Loucy (cell line): ENCODE measurements around the gene SLC5A11.

ENCODE experiments used
- H2AFZ ChIP-seq: fragments of 200-600 bp; sonication (generic); 2 replicates; pipeline ENCODE4 v1.6.0; 2016; ENCODE audit warnings: antibody characterized with exemption, mild to moderate bottlenecking, low read length, moderate library complexity
- H3F3A ChIP-seq: fragments of 200-600 bp; 2 replicates; pipeline ENCODE4 v1.6.0; 2016; ENCODE audit warnings: antibody characterized with exemption, low read depth, mild to moderate bottlenecking
- H3K27me3 ChIP-seq: fragments of 200-600 bp; sonication (generic); 2 replicates; pipeline ENCODE4 v1.6.1; 2014; ENCODE audit warnings: low read length, mild to moderate bottlenecking; ENCODE audit not compliant: insufficient read depth, poor library complexity, severe bottlenecking
- H3K36me3 ChIP-seq: fragments of 200-600 bp; sonication (generic); 2 replicates; pipeline ENCODE4 v1.6.1; 2016; ENCODE audit warnings: low read length; ENCODE audit not compliant: insufficient read depth
- H3K4me1 ChIP-seq: fragments of 200-600 bp; sonication (generic); 2 replicates; pipeline ENCODE4 v1.5.1; 2014; ENCODE audit warnings: low read length, mild to moderate bottlenecking; ENCODE audit not compliant: insufficient read depth, poor library complexity, severe bottlenecking
- H3K4me2 ChIP-seq: fragments of 200-600 bp; sonication (generic); 2 replicates; pipeline ENCODE4 v1.6.0; 2014; ENCODE audit warnings: antibody characterized with exemption, low read length, low read depth, mild to moderate bottlenecking; ENCODE audit not compliant: poor library complexity, severe bottlenecking
- H3K4me3 ChIP-seq: fragments of 200-600 bp; sonication (generic); 2 replicates; pipeline ENCODE4 v1.5.1; 2014; ENCODE audit warnings: low read length, mild to moderate bottlenecking, mixed read lengths; ENCODE audit not compliant: poor library complexity, severe bottlenecking
- H3K79me2 ChIP-seq: fragments of 200-600 bp; sonication (generic); 2 replicates; pipeline ENCODE4 v1.6.1; 2014; ENCODE audit warnings: low read length; ENCODE audit not compliant: insufficient read depth
- H3K9ac ChIP-seq: fragments of 200-600 bp; sonication (generic); 2 replicates; pipeline ENCODE4 v1.6.0; 2014; ENCODE audit warnings: mild to moderate bottlenecking, low read depth, low read length, moderate library complexity; ENCODE audit not compliant: poor library complexity, severe bottlenecking
- H3K9me2 ChIP-seq: fragments of 200-600 bp; sonication (generic); replicated peaks from 2 replicates; pipeline ENCODE4 v1.6.1; 2016; ENCODE audit warnings: low read depth, low read length, mixed read lengths
- H3K9me3 ChIP-seq: fragments of 200-600 bp; sonication (generic); 2 replicates; pipeline ENCODE4 v1.6.1; 2014; ENCODE audit warnings: mild to moderate bottlenecking, antibody characterized with exemption, low read length, low read depth; ENCODE audit not compliant: insufficient read depth
- H4K20me1 ChIP-seq: fragments of 200-600 bp; sonication (generic); 2 replicates; pipeline ENCODE4 v1.6.0; 2014; ENCODE audit warnings: antibody characterized with exemption, low read length, mild to moderate bottlenecking; ENCODE audit not compliant: insufficient read depth, poor library complexity, severe bottlenecking
- CTCF ChIP-seq: fragments of 200-600 bp; sonication (generic); conservative IDR thresholded peaks from 2 replicates; pipeline ENCODE4 v1.5.1; 2014; ENCODE audit warnings: mild to moderate bottlenecking, antibody characterized with exemption, low read length
- EZH2phosphoT487 ChIP-seq: fragments of 200-600 bp; IDR thresholded peaks from 2 replicates; pipeline ENCODE4 v1.6.1; 2018; ENCODE audit warnings: antibody characterized with exemption, mild to moderate bottlenecking, moderate library complexity, borderline replicate concordance

The SLC5A11 gene

DNA sequence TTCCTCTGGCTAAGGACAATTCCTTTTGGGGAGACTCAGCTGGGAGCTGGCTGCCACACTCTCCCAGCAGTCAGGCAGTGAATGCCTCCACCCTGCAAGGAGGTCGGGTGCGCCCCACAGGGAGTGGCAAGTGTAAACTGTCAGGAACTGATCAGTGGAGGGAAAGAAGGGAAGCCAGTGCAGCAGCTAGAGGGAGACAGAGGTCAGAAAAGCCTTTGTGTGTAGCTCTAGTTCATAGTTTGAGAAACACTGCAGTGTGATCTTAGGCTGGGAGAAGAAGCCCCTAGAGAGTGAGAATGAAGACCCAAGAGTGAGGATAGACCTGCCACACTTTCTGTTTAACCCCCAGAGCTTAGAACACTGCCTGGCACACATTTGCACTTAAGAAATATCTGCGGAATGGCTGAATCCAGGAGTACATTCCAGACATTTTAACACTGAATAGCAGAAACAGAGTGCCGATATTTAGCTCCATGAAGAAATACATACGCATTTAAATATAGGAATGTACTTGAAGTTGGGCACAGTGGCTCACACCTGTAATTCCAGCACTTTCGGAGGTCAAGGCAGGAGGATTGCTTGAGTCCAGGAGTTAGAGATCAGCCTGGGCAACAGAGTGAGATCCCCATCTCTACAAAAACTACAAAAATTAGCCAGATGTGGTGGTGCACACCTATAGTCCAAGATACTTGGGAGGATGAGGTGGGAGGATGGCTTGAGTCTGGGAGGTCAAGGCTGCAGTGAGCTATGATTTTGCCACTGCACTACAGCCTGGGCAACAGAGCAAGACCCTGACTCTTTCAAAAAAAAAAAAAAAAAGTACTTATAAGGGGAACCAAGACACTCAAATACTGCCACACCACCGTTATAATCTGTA, 11.1 kb upstream of the SLC5A11 start:
- Histone ChIP-seq H2AFZ (no peak overlapping the region), H3K79me2 (no peaks in the 10 kb centered on the region), H3K9me3 (no peaks in the 10 kb centered on the region), H3K9me2 (no peaks in the 10 kb centered on the region), H3K4me1 (no peaks in the 10 kb centered on the region), H3F3A (no peaks in the 10 kb centered on the region), H3K4me2 (no peak overlapping the region), H3K4me3 (no peak overlapping the region), H3K27me3 (no peaks in the 10 kb centered on the region), H4K20me1 (no peaks in the 10 kb centered on the region), H3K9ac (no peak overlapping the region), H3K36me3 (no peaks in the 10 kb centered on the region)
- TF ChIP-seq CTCF (peak; percentile 62), EZH2phosphoT487 (no peak)

DNA sequence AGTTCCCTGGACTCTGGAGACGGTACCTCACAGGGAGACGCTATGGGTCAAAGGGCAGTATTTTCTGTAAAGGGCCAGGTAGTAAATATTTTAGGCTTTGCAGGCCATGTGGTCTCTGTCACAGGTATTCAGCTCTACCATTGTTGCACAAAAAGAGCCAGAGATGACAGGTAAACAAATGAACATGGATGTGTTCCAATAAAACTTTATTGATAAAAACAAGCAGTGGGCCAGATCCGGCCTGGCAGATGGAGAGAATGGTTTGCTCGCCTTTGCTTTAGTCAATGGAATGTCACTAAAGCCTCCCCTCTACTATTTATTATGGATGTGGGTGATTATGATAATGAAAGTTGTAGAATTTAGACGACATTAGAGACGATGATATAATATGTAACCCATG, 8.9 kb upstream of the SLC5A11 start:
- Histone ChIP-seq H3K27me3 (no peaks in the 10 kb centered on the region), H4K20me1 (no peaks in the 10 kb centered on the region), H3K79me2 (no peaks in the 10 kb centered on the region), H3K4me1 (no peaks in the 10 kb centered on the region), H3K4me2 (no peak overlapping the region), H3K9me3 (no peaks in the 10 kb centered on the region), H3K9ac (no peak overlapping the region), H3K4me3 (no peak overlapping the region), H3F3A (no peaks in the 10 kb centered on the region), H3K36me3 (no peaks in the 10 kb centered on the region), H3K9me2 (no peaks in the 10 kb centered on the region), H2AFZ (no peak overlapping the region)
- TF ChIP-seq CTCF: no peak
- no peak for TF ChIP-seq EZH2phosphoT487

DNA sequence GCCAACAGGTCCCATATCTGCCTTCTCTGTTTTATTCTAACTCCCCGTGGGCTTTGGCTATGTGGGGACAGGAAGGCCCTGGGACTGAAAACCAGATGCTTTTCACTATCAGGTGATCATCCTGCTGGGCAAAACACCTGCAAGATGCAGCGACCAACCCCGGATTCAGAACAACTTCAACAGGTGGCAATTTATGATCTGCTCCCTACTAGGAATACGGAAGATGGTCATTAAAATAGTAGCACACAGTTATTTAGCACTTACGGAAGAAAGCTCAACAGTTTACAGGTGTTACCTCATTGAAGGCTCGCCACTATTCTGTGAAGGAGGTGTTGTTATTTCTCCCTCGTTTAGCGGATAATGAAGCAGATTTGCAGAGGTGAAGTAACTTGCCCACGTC, 7.8 kb upstream of the SLC5A11 start:
- TF ChIP-seq CTCF (no peak), EZH2phosphoT487 (no peak)
- Histone ChIP-seq H3K36me3 (no peaks in the 10 kb centered on the region), H3K9ac (no peak overlapping the region), H2AFZ (no peak overlapping the region), H3K9me2 (no peaks in the 10 kb centered on the region), H3K79me2 (no peaks in the 10 kb centered on the region), H3F3A (no peaks in the 10 kb centered on the region), H4K20me1 (no peaks in the 10 kb centered on the region), H3K27me3 (no peaks in the 10 kb centered on the region), H3K4me2 (no peak overlapping the region), H3K9me3 (no peaks in the 10 kb centered on the region), H3K4me3 (no peak overlapping the region), H3K4me1 (no peaks in the 10 kb centered on the region)
